HG03432 (cell line): Measurements from ENCODE around the gene VTI1A.

ENCODE experiments used
- ATAC-seq: cut with Tn5 transposase; IDR thresholded peaks from one replicate; pipeline ENCODE4 v1.9.1; 2021; ENCODE audit warnings: mild to moderate bottlenecking, moderate library complexity; ENCODE audit not compliant: unreplicated experiment

VTI1A gene

DNA sequence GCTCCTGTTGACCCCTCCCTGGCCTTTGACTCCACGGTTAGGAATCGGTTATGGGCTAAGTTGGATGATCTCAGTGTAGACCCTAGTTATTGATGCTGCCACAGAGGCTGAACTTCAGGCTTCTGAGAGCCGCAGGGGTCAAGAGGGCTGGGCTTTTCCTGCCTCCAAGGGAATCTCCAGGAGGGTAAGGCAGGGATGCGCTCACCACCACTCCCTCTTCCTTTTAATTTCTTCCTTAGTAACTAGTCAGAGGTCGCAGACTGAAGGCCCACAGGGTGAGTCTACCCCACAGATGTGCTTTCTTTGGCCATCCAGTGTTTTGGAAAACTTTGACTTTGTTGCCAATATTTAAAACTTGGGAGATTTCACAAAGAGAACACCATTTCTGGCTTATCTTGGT is 352.0 kb downstream of the VTI1A start:
- ATAC-seq, result no peak

DNA sequence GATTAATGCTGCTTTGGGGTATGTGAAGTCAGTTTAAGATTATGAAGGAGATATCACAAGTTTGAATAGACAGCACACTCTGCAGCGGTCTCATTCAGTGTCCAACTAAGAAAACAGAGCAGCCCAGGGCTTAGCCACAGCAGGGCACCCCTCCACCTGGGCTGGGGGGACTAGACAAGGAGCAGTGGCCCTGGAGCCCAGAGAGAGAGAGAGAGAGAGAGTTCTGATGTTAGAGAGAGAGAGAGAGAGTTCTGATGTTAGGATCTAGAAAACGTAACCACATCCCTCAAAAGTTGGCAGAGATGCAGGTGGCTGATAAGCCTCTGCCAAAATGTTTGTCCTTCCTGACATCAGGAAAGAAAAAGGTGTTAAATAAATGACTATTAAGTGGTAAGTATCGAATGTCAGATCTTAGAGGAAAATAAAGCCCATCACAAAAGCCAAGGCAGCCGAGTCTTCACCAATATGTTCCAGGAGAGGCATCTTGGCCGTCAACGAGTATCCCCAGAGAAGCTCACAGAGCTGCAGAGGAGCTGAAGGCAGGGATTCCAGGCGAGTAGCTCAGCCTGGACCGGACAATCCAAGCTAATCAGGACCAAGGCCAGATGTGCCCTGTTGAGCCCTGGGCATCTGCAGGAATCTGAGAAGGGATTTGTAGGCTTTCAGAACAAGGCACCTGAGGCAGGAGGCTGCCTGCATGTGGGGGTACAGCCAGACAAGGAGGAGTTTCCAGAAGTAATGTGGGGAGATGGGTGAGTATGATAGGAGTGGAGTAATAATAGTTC is 352.9 kb downstream of the VTI1A start:
- ATAC-seq, result no peak

DNA sequence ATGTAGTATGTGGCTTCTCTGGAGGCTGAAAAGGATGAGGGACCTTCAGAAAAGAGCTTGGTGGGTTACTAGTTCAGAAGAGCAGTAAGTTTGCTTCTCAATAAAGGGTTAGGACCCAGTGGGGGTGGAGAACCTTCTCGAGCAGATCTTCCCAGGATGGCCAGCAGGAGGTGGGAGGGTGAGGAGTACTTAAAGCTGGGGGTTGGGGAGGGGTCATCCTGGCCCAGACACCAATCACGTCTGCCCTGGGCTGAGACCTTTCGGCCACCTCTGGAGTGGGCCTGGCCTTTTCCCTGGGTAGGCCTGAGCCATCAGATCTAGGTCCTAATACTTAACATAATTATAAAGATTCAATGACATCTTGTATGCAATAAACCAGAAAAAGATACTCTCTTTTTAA is 354.0 kb downstream of the VTI1A start:
- ATAC-seq, result no peak

DNA sequence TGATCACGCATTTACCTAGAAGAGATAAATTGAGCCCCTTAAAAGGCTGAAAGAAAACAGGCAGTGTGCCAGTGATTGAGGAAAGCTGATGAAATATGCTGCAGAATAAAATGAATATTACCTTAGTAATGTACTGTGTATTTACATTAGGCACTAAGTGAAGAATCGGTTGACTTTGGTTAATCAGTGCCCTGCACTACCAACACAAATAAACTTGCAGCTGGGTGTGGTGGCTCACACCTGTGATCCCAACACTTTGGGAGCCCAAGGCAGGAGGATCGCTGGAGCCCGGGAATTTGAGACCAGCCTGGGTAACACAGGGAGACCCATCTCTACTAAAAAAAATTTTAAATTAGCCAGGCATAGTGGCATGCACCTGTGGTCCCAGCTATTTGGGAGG is 354.7 kb downstream of the VTI1A start:
- ATAC-seq, result no peak

DNA sequence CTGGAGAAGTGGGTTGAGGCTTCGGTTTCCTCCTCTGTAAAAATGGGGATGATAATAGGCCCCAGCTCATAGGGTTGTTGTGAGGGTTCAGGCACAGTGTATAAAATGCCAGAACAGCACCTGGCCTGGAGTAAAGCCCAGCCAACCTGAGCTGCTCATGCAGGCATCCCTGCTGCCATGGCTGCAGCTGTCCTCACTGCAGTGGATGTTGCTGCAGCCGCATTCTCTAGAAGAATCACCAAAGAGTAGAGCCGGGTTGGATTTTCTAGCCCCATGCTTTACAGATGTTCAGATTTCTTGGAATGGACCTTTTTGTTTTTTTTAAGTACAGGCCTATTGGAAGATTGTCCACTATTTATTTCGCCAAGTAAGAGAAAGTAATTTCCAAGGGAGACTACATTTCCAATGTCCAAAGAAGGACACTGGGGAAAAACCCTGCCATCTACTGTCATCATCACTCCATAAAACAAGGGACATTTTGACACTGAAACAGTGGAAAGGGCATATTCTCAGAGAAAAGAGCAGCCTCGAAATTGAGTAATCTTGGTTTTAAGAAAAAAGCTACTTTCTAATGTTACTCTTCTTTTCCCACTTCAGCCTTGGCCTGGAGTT is 355.5 kb downstream of the VTI1A start:
- ATAC-seq, result no peak

DNA sequence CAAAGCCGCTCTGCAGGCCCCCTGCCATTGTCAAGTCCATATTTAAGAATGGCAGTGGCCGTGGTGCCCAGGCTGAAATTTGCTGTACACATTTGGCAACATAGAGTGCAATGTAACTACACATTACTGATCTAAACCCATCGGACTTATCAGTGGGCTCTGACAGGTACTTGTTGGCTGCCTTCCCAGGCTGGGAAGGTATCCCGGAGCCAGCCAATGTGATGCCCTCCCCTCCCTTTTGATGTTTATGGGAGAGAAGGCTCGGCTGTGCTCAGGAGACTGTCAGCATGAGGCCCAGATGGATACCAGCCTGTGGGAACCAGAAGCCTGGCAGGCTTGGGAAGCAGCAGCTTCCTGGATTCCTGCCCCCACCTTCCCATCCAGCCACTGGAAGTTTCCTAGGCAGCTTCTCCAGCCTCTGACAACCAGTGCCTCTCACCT is 357.0 kb downstream of the VTI1A start:
- ATAC-seq, result no peak

DNA sequence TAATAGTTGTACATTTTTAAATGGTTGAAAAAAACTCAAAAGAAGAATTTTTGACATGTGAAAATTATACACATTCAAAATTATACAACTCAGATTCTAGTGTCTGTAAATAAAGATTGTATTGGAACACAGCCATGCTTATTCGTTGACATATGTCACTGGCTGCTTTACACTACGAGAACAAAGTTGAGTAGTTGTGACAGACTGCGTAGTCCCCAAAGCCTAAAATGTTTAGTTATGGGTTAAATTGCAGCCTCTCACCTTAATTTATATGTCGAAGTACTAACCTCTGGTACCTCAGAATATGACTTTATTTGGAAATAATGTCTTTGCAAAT is 358.2 kb downstream of the VTI1A start:
- no peak for ATAC-seq

DNA sequence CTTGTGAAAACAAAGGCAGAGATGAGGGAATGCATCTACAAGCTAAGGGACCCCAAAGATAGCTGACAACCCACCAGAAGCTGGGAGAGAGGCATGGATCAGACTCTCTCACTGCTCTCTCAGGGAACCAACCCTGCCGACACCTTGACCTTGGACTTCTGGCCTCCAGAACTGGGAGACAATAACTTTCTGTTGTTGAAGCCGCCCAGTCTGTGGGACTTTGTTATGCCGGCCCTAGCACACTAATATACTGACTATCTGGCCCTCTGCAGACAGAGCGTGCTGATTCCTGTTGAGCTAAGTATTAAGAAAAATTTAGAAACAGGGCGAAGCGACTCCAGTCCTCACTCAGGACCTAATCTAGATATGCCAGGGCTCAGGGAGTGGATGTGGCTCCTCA is 358.7 kb downstream of the VTI1A start:
- ATAC-seq, result no peak

DNA sequence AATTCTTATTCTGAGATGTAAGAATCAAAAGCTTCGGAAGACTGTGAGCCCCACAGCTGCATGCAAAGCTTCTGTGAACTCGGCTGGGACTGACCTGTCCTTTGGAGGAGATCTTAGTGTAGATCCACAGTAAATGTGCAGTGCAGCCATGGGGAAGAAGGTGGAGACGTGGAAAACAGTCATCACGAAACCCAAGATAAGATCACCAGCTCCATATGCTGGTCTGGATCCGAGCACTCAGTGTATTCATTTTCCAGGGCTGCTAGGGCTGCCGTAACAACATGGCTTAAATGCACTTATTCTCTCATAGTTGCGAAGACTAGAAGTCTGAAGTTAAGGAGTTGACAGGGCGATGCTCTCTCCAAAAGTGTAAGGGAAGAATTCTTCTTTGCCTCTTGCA is 360.0 kb downstream of the VTI1A start:
- ATAC-seq, result no peak

DNA sequence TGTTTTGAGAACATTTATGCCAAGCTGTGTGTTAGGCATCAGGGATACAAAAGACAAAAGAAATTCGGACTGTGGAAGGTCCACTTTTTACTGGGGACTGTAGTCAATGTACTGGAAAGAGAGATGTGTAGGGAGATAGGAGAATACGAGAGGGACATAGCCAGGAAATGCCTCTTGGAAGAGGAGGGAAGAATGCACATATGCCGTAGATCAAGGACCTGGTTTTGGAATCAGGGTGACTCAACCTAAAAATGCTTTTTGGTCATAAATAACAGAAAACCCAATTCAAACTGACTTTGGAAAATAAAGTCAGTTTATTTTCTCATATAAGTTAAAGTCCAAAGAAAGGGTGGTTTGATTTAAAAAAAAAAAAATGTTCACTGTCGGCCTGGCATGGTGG is 362.7 kb downstream of the VTI1A start:
- ATAC-seq, result no peak

DNA sequence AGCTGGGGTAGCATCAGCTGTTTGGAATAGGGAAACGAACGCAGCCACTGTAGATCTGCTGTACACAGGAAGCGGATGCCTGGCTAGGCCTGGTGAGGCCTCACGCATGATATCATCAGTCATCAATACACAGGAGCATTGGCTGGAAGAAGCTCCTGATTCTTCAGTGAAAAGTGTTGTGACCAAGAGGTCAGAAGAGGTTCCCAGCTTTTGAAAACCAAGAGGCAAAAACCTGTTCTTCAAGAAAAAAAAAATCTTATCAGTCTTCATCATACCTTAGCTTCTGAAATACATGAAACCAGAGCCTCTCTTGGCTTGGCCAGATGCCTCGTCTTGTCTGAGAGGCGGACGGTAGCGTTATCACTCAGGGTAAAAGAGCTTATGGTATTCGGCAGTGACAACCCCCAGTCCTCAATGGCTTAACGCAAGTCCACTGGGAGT is 363.7 kb downstream of the VTI1A start:
- no peak for ATAC-seq

DNA sequence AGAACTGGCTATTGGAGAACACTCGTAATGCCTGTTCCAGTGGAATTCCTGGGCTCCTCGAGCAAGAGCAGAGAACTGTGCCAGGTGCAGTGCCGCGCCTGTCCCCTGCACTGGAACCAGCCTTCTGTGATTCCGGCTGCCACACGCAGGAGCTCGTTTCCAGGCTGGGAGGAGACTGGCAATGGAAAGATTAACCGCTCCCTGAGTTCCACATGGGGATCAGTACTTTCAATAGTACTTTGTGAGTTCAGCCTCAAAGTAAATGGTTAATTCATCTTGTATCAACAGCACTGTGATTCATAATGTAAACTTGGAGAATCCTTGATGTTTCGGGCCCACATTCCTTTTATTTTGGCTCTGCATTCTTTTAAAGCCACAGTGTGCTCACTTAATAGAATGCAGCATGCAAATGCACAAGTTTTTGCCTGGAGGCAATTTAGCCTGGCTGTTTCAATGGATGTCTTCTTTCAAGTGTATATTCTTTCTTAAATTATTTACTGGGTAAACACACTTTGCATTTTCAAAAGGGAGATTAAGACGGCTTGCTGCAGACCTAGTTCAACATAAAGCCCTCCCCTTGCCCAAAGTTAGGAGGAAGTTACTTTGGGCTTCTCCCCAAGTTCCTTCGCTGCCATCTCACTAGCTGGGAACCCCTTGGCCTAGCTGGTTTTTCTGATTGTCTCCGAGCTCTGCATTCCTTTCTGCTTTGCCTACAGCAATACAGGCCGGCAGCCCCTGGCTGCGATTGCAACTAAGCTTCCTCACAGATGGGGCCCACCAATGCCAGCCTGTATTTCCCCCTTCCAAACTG is 364.9 kb downstream of the VTI1A start:
- no peak for ATAC-seq

DNA sequence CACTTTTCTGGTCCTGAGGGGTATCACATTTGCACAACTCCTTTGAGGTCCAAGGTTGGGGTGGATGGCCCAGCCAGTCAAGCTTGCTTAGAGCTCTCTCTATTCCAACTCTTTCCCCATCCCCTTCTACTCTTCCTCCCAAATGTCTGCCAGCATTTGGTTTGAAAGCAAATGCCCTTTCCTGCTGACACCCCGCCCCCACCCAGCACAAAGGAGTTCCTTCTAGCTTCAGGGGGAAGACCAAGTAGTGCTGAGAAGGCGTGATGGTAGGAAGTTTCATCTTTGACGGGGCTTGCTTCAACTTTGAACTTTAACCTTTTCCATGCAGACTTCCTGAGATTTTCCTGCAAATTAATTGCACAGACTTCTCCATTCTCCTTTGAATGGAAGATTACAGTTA is 365.6 kb downstream of the VTI1A start:
- ATAC-seq, result no peak

DNA sequence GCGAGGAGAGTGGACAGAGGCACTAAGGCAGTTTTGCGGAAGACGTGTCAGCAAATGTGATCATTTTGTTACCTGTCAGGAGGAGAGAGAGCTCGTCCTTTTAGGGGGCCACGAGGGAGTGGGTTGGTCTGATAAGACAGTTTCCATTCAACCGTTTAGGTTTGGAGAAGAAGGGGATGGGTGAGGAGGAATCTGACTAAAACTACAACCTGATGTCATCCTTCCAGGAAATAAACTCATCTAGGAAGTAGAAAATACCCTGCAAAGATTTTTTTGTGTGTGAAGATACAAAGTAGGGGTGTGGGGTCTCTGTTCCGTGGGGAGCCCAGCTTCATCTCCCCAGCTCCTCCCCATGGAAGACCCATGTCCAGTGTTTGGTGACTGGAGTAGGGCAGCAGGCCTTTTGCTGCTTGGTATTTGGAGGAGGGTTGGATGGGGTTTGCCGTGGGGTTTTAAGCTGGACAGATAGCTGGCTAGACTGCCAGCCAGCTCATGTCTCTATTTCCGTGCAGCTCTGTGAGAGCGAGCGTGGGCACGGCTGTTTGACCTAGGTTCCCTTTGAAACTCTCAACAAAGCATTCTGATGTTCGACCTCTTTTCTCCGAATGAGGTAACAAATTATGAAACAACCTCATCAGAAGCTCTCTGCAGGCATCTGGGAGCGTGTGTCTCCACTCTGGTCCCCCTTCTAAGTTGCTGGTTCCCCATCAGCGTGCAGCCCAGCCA is 367.0 kb downstream of the VTI1A start:
- no peak for ATAC-seq

DNA sequence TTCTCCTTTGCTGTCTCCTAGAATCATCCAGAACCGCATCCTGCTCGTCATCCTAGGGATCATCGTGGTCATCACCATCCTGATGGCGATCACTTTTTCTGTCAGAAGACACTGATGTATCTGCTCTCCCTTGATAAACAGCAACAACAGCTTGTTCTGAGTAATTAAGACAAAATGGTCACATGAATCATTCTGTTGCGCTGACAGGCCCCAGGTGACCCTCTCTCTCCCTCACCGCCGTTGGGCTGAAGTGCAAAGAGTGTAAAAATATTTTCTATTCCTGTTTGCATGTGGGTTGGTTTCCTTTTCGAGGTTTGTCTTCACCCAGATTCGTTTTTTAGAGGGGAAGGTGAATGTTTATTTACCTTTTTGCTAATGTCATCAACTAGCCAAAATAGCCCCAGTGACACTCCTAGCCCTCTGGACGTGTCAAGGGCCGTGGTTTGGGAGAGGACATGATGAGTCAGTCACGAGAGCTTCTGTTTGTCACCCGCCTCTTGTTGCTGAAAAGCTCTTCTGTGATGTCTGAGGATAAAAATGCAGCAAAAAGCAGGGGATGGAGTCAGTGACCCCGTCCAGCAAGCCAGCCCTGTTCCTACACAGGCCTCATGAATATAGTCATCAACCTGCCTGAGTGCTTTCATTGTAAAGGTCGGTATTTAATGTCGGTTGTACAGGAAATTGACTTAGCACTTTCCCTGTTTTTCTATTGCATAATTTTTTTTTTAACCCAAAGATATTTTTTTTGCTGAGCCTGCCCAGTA is 368.4 kb downstream of the VTI1A start:
- no peak for ATAC-seq

DNA sequence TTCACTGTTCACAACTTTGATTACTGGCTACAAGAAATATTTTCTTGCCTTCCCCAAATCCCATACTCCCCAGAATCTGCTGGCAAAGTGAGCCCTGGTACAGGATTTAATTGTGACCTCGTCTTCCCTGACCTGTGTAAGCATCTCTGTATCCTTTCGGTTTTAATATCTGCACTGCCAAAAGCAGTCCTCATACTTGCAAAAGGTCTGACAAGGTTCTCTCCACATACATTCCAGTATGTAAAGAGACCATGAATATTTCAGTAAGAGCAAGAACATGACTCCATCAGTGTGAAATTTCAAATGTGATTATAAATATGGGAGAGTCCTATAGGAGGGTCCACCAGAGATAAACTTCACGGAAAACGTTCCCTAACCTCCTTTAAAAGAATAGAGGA is 369.0 kb downstream of the VTI1A start:
- no peak for ATAC-seq

DNA sequence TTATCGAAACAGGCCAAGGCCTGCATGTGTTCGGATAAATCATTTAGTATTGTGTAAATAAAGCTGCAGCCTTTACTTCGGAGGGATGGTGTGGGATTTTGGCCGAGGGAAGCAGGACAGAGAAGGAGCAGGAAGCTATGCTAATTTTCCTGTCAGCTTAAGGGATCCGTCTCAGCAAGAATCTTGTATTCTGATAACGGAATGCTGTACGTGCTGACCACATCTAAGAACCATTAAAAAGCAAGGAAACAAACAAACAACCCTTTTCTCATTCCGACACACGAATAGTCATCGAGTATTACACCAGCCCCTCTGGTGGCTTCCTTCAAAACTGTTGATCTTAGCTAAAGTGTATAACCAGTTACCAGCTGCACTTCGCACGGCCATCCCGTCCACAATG is 369.9 kb downstream of the VTI1A start:
- no peak for ATAC-seq

DNA sequence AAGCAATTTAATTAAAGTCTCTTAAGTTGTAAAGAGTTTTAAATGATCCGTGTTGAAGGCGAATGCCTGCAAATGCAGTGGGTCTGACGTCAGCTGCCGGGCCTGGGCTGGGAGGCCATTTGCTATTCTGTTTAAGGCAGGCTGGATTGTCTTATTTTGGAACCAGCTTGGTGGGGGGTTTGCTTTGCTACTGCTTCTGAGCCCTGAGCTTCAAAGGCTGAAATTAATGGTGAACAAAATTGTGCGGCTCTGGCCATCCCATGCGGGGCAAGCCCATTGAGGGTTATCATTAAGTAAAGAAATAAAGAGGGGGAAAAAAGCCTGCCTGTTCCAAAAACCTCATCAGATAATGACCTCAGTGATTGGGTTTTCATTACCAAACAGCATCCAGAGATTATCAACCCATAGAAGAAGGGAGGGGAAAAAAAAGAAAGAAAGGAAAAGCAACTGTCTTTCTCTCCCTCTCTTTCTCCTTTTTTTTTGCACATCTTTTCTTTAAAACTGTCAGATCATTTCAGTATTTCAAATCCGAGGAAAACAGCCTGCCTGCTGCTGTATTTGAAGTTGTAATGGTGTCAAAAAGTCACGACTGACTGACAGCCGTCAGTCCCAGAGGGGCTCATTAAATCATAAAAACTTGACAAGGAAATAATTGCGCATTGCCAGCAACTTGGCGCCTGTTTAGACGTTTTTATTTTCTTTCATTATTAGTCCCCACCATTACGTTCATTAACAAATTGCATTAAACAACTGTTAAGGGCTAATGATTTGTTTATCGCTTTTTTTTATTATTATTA is 371.2 kb downstream of the VTI1A start:
- no peak for ATAC-seq

DNA sequence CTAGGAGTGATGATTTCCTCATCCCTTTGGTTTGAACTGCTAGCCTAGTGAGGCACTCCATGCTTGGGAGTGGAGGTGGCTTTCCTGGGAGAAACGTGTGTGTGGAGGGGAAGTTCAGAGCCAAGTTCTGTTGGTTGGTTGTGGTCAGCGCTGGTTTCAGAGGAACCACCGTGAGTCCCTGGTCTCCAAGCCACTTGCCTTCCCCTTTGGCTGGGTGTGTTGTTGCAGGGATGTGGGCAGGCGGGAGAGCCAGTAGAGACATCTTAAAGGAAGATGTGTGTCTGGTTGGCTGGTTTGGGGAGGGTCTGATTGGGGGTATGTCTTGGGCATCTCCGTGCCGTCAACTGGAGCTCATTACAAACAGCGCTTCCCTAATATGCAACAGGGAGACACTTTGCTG is 372.2 kb downstream of the VTI1A start:
- ATAC-seq, result no peak

DNA sequence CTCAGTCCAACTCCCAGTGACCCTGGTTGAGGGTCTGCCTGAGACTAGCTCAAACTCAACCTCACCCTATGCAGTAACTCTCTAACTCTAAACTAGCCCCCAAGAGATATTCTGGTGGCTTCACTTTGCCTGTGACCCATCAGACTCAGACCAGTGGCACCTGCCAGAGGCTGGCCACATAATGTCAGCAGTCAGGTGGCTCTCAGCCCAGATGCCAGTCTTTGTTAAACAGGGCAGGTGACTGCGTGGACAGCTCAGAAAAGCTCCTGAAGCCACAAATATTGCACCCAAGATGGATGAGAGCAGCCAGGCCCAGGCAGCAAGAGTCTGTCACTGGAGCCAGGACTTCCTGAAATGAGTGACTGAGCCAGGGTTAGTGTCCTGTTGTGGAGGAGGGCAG is 373.3 kb downstream of the VTI1A start:
- ATAC-seq, result no peak
